NAMALWA (cell line): Measurements from ENCODE around the gene CEP41.
A peak's percentile ranks its signal among the peaks of the same experiment; 100 is the strongest.

Experiments used
- DNase-seq: peaks from one replicate; pipeline ENCODE4 v3.0.0-alpha.2; 2015; ENCODE audit warnings: low spot score

Gene CEP41

GRCh38 chr7:130367836-130368746 is 72.7 kb downstream of the CEP41 start:
- no peak for DNase-seq

- no peak for DNase-seq
Observed at GRCh38 chr7:130367088-130367755, 73.6 kb downstream of the CEP41 start.

GRCh38 chr7:130366564-130366963 is 74.3 kb downstream of the CEP41 start:
- no peak for DNase-seq

GRCh38 chr7:130365511-130366441 is 75.0 kb downstream of the CEP41 start:
- peak; percentile 38 for DNase-seq

- DNase-seq: no peak
Observed at GRCh38 chr7:130365088-130365487, 75.7 kb downstream of the CEP41 start.

- DNase-seq: no peak
Observed at GRCh38 chr7:130364451-130364850, 76.4 kb downstream of the CEP41 start.

- no peak for DNase-seq
Observed at GRCh38 chr7:130363026-130363847, 77.6 kb downstream of the CEP41 start.

GRCh38 chr7:130362251-130362816 is 78.5 kb downstream of the CEP41 start:
- DNase-seq: no peak

- DNase-seq: no peak
Observed at GRCh38 chr7:130361681-130362080, 79.1 kb downstream of the CEP41 start.

GRCh38 chr7:130360518-130360917 is 80.3 kb downstream of the CEP41 start:
- DNase-seq: no peak

- DNase-seq: no peak
Observed at GRCh38 chr7:130359276-130359857, 81.4 kb downstream of the CEP41 start.

GRCh38 chr7:130358471-130358870 is 82.3 kb downstream of the CEP41 start:
- no peak for DNase-seq

GRCh38 chr7:130356876-130357611 is 83.8 kb downstream of the CEP41 start:
- no peak for DNase-seq

GRCh38 chr7:130356121-130356875 is 84.5 kb downstream of the CEP41 start:
- DNase-seq: no peak

- DNase-seq: no peak
Observed at GRCh38 chr7:130353196-130353595, 87.6 kb downstream of the CEP41 start.

- DNase-seq: no peak
Observed at GRCh38 chr7:130352194-130353074, 88.4 kb downstream of the CEP41 start.

- no peak for DNase-seq
Observed at GRCh38 chr7:130351791-130352090, 89.1 kb downstream of the CEP41 start.
